ENCODE data around the gene STK32B.
"Not testable (repeated sequence)": the region's sequence is repeated elsewhere in the genome, so short reads cannot be mapped to it uniquely, and the experiment has no call there.

The STK32B gene

GRCh38 chr4:5292101-5292500 lies 240.8 kb downstream of the STK32B start:
- ChIA-PET POLR2A (no interaction called here), CTCF (no interaction called here)
- H3K36me3 ChIP-seq (ENCODE audit: control insufficient read depth in 2 of 2, insufficient read depth in 1 of 2, low read length in 2 of 2): no peaks in the 10 kb centered on the region
- no peak overlapping the region for H3K27ac ChIP-seq (ENCODE audit: extremely low read depth, low read depth, low read length)
- TF ChIP-seq ZNF768 (tag by site-specific recombination; IDR thresholded peaks at IDR 0.05): no peak
- no peak for TF ChIP-seq ZBTB6 (tag by site-specific recombination; IDR thresholded peaks at IDR 0.05)
- TF ChIP-seq ZNF639 (tag by site-specific recombination; IDR thresholded peaks at IDR 0.05): no peak
- no peak for TF ChIP-seq EGR2 (tag by site-specific recombination; IDR thresholded peaks at IDR 0.05; ENCODE audit: low read depth)
- no peak for TF ChIP-seq ZNF549 (tag by site-specific recombination; IDR thresholded peaks at IDR 0.05)
- TF ChIP-seq ZBTB1 (tag by site-specific recombination; IDR thresholded peaks at IDR 0.05): no peak
- no peak for TF ChIP-seq SETDB1 (IDR thresholded peaks at IDR 0.05; ENCODE audit: insufficient read length, low read length)
- no peak for TF ChIP-seq ZNF621 (tag by site-specific recombination; IDR thresholded peaks at IDR 0.05)
- TF ChIP-seq ZNF174 (tag by site-specific recombination; IDR thresholded peaks at IDR 0.05): no peak
- TF ChIP-seq ZNF19 (tag by site-specific recombination; IDR thresholded peaks at IDR 0.05; ENCODE audit: low read depth): no peak
- TF ChIP-seq ZNF138 (tag by site-specific recombination; IDR thresholded peaks at IDR 0.05; ENCODE audit: borderline replicate concordance): no peak
- no peak for TF ChIP-seq ZNF324 (tag by site-specific recombination; IDR thresholded peaks at IDR 0.05)
- TF ChIP-seq ZSCAN18 (tag by site-specific recombination; IDR thresholded peaks at IDR 0.05): no peak
- no peak for TF ChIP-seq ZNF175 (tag by site-specific recombination; IDR thresholded peaks at IDR 0.05)
- H3K4me3 ChIP-seq (ENCODE audit: low read depth, low read length): no peak overlapping the region
- H3K4me1 ChIP-seq (ENCODE audit: control insufficient read depth, insufficient read depth, low read length): no peaks in the 10 kb centered on the region
- no peaks in the 10 kb centered on the region for H3K9me3 ChIP-seq (ENCODE audit: control insufficient read depth, insufficient read depth, low read depth, low read length)

- H3K4me3 ChIP-seq (ENCODE audit: low read depth, low read length); H3K9me3 ChIP-seq (ENCODE audit: control insufficient read depth, insufficient read depth, low read depth, low read length); CTCF ChIA-PET; POLR2A ChIA-PET; H3K4me1 ChIP-seq (ENCODE audit: control insufficient read depth, insufficient read depth, low read length); H3K36me3 ChIP-seq (ENCODE audit: control insufficient read depth in 2 of 2, insufficient read depth in 1 of 2, low read length in 2 of 2); H3K27ac ChIP-seq (ENCODE audit: extremely low read depth, low read depth, low read length): not testable (repeated sequence)
These were observed 246.9 kb downstream of the STK32B start for GRCh38 chr4:5298000-5298787.

- no peaks in the 10 kb centered on the region for H3K4me1 ChIP-seq (ENCODE audit: control insufficient read depth, insufficient read depth, low read length)
- H3K36me3 ChIP-seq (ENCODE audit: control insufficient read depth in 2 of 2, insufficient read depth in 1 of 2, low read length in 2 of 2): no peaks in the 10 kb centered on the region
- no peak overlapping the region for H3K27ac ChIP-seq (ENCODE audit: extremely low read depth, low read depth, low read length)
- CTCF ChIA-PET: no interaction called here
- no peaks in the 10 kb centered on the region for H3K9me3 ChIP-seq (ENCODE audit: control insufficient read depth, insufficient read depth, low read depth, low read length)
- POLR2A ChIA-PET: no interaction called here
- H3K4me3 ChIP-seq (ENCODE audit: low read depth, low read length): no peak overlapping the region
- TF ChIP-seq ZNF624 (tag by site-specific recombination; IDR thresholded peaks at IDR 0.05): no peak
- TF ChIP-seq ZNF391 (tag by site-specific recombination; IDR thresholded peaks at IDR 0.05; ENCODE audit: borderline replicate concordance, low read depth): no peak
- TF ChIP-seq ZNF266 (tag by site-specific recombination; IDR thresholded peaks at IDR 0.05; ENCODE audit: low read depth): no peak
- TF ChIP-seq ZXDB (tag by site-specific recombination; IDR thresholded peaks at IDR 0.05): no peak
- no peak for TF ChIP-seq MZF1 (tag by site-specific recombination; IDR thresholded peaks at IDR 0.05; ENCODE audit: borderline replicate concordance)
- no peak for TF ChIP-seq ZSCAN23 (tag by site-specific recombination; IDR thresholded peaks at IDR 0.05)
- no peak for TF ChIP-seq ZNF2 (tag by site-specific recombination; IDR thresholded peaks at IDR 0.05)
- TF ChIP-seq ZNF169 (tag by site-specific recombination; IDR thresholded peaks at IDR 0.05): no peak
- no peak for TF ChIP-seq GLI4 (tag by site-specific recombination; IDR thresholded peaks at IDR 0.05)
- TF ChIP-seq ZNF362 (tag by site-specific recombination; IDR thresholded peaks at IDR 0.05): no peak
- no peak for TF ChIP-seq ZNF311 (tag by site-specific recombination; IDR thresholded peaks at IDR 0.05; ENCODE audit: borderline replicate concordance)
- TF ChIP-seq ZNF791 (tag by site-specific recombination; IDR thresholded peaks at IDR 0.05): no peak
- TF ChIP-seq ZNF354C (tag by site-specific recombination; IDR thresholded peaks at IDR 0.05; ENCODE audit: borderline replicate concordance, low read depth): no peak
- no peak for TF ChIP-seq KLF10 (tag by site-specific recombination; IDR thresholded peaks at IDR 0.05)
- TF ChIP-seq YY1 (tag by site-specific recombination; IDR thresholded peaks at IDR 0.05): no peak
These were observed 249.0 kb downstream of the STK32B start for GRCh38 chr4:5300283-5300682.

Data from HEK293 (cell line).